HG03135 (cell line): ENCODE results near the gene TRDMT1.

Experiments
- ATAC-seq: cut with Tn5 transposase; IDR thresholded peaks from one replicate; pipeline ENCODE4 v1.9.1; 2021; ENCODE audit warnings: mild to moderate bottlenecking, moderate library complexity; ENCODE audit not compliant: unreplicated experiment

Gene TRDMT1

GRCh38 chr10:17200912-17201793, at the start of gene TRDMT1:
TSS of gene TRDMT1 (minus strand) at chr10:17201672. CDS start at chr10:17201634, 38 bp downstream.
- ATAC-seq = peak; percentile 93

GRCh38 chr10:17250736-17251135, 49.3 kb upstream of the TRDMT1 start:
- ATAC-seq = no peak

- ATAC-seq = no peak
Observed at GRCh38 chr10:17249820-17250219, 48.3 kb upstream of the TRDMT1 start.

GRCh38 chr10:17248964-17249363, 47.5 kb upstream of the TRDMT1 start:
- ATAC-seq = no peak

- ATAC-seq = no peak
Observed at GRCh38 chr10:17247210-17247609, 45.7 kb upstream of the TRDMT1 start.

GRCh38 chr10:17244700-17245365, 43.4 kb upstream of the TRDMT1 start:
- ATAC-seq = no peak

- ATAC-seq = no peak
Observed at GRCh38 chr10:17241611-17242333, 40.3 kb upstream of the TRDMT1 start.

- no peak for ATAC-seq
Observed at GRCh38 chr10:17240616-17241015, 39.1 kb upstream of the TRDMT1 start.

GRCh38 chr10:17240096-17240495, 38.6 kb upstream of the TRDMT1 start:
- no peak for ATAC-seq

- no peak for ATAC-seq
Observed at GRCh38 chr10:17239345-17240085, 38.0 kb upstream of the TRDMT1 start.

- ATAC-seq = no peak
Observed at GRCh38 chr10:17238445-17239291, 37.2 kb upstream of the TRDMT1 start.

GRCh38 chr10:17237915-17238444, 36.5 kb upstream of the TRDMT1 start:
- no peak for ATAC-seq

GRCh38 chr10:17237149-17237527, 35.7 kb upstream of the TRDMT1 start:
- ATAC-seq = no peak

GRCh38 chr10:17236468-17237148, 35.1 kb upstream of the TRDMT1 start:
- no peak for ATAC-seq

- no peak for ATAC-seq
Observed at GRCh38 chr10:17235136-17235535, 33.7 kb upstream of the TRDMT1 start.

- ATAC-seq = no peak
Observed at GRCh38 chr10:17234431-17234945, 33.0 kb upstream of the TRDMT1 start.

GRCh38 chr10:17233286-17233991, 32.0 kb upstream of the TRDMT1 start:
- ATAC-seq = no peak

- no peak for ATAC-seq
Observed at GRCh38 chr10:17232276-17232960, 30.9 kb upstream of the TRDMT1 start.
